Stomach smooth muscle (tissue), 2 donors: ENCODE data around the gene MINK1.
A peak's percentile ranks its signal among the peaks of the same experiment; 100 is the strongest.

Experiments used
- H3K27ac ChIP-seq: one replicate; pipeline ENCODE4 v1.7.0; 2013; ENCODE audit warnings: mild to moderate bottlenecking, low read length, inconsistent platforms
- H3K27me3 ChIP-seq, 2 donors: one replicate each; pipeline ENCODE4 v1.7.0; 2013; ENCODE audit warnings: low read length in 2 of 2; ENCODE audit not compliant: insufficient read depth in 2 of 2, control insufficient read depth in 1 of 2
- H3K36me3 ChIP-seq, 2 donors: one replicate each; pipeline ENCODE4 v1.7.0; 2013; ENCODE audit warnings: low read length in 2 of 2; ENCODE audit not compliant: control insufficient read depth in 2 of 2, insufficient read depth in 2 of 2
- H3K4me1 ChIP-seq: one replicate; pipeline ENCODE4 v1.7.0; 2013; ENCODE audit warnings: low read length; ENCODE audit not compliant: control insufficient read depth, insufficient read depth
- H3K4me3 ChIP-seq, 2 donors: one replicate each; pipeline ENCODE4 v1.7.0; 2013; ENCODE audit warnings: low read length in 2 of 2
- H3K9ac ChIP-seq, 2 donors: one replicate each; pipeline ENCODE4 v1.7.0; 2013; ENCODE audit warnings: low read length in 2 of 2, mild to moderate bottlenecking in 1 of 2
- H3K9me3 ChIP-seq, 2 donors: one replicate each; pipeline ENCODE4 v1.7.0; 2013; ENCODE audit warnings: low read length in 2 of 2; ENCODE audit not compliant: control insufficient read depth in 2 of 2
- donor health status: healthy.
- donor health status: Pancreatic carcinoma.

MINK1 gene

DNA sequence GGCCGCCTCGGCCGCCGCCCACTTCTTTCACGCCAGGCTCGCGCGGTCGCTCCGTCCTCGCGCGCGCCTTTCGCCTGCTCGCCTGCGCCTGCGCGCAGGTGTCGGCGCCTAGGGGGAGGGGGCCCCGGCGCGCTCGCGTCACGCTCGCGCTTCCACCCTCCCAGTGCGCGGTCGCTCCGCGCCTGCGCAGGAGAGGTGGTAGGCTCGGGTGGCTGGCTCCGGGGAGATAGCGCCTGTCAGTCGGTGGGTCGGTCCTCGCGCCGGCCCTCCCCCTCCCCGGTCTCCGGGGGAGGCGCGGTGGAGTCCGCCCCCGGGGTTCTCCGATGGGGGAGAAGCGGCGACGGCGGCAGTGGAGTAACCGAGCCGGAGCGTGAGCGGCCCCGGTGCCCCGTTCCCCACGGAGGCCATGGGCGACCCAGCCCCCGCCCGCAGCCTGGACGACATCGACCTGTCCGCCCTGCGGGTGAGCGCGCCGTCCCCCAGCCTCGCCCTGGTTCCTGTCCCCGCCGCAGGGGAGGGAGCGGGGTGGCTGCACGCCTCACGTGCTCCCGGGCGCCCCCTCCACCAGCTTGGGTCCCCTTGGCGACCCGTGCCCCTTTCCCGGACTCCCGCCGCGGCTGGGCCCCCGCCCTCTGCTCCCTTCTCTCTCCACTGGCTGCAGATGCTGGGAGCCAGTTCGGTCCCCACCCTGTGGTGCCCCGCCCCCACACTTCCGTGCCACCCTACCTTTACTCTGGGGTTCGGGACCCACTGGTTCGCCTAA, at the start of gene MINK1:
Gene MINK1 (plus strand): TSS at position 163 of the 763 bp plus-strand sequence. CDS start 244 bp downstream, at position 407.
- Histone ChIP-seq H3K4me1 (peaks cover 19% of the 10 kb centered on the region), H3K27ac (peak within 1 kb of the TSS; percentile 62)

DNA sequence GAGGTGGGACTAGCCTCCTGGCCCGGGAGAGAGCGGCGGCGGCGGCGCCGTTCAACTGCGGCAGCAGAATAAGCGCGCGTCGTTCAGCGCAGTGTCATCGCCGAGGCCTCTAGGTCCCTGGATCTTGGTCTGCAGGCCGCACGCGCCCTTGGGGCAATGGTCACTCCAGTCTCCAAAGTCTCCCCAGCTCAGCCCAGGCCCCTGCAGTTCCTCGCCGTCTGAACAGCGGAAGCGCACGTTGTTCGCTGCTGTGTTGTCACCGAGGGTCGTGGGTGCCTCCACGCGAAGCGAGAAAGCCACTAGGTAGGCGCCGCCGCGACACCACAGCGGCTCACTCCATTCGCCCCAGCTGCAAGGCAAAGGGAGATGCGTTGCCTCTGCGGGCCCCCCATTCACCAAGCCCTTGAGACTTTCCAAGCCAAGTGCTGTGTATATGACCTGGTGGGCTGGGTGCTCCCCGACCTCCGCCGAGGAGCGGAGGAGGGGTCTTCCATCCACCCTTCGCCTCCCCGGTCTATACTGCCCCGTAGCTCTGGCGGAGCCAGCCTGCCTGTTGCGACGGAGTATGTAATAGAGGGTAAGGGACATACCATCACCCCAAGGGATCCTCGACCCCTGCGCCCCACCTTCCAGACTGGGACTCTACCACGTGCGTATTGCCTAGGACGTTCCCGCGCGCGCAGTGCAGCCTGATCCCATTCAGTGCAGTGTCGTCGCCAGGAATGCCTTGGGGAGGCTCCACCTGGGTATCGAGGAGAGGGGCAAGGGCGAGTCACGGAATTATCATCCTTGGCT, 47.6 kb upstream of the MINK1 start:
- Histone ChIP-seq H3K4me1 (peaks cover 32% of the 10 kb centered on the region), H3K27ac (no peak overlapping the region), H3K36me3 (no peaks in the 10 kb centered on the region), H3K9ac (peak overlapping the region; percentile 21 to 24), H3K9me3 (no peaks in the 10 kb centered on the region), H3K4me3 (peak overlapping the region; percentile 68 to 75), H3K27me3 (peaks cover 20 to 25% of the 10 kb centered on the region in 2 donors)

More for the DNA sequence above, at the start of gene MINK1:
- no peaks in the 10 kb centered on the region for H3K36me3 ChIP-seq
- H3K9me3 ChIP-seq, result no peaks in the 10 kb centered on the region
- H3K27me3 ChIP-seq, result no peaks in the 10 kb centered on the region
- peak within 1 kb of the TSS; percentile 81 to 82 for H3K4me3 ChIP-seq
- peak within 1 kb of the TSS; percentile 68 to 80 for H3K9ac ChIP-seq

- Histone ChIP-seq H3K36me3 (no peaks in the 10 kb centered on the region), H3K4me1 (peaks cover 35% of the 10 kb centered on the region), H3K9me3 (no peaks in the 10 kb centered on the region), H3K4me3 (peak within 1 kb of the TSS; percentile 68 to 75), H3K27me3 (peaks cover 17 to 22% of the 10 kb centered on the region in 2 donors), H3K9ac (peak within 1 kb of the TSS; percentile 24 to 36), H3K27ac (no peak within 1 kb of the TSS)
These were observed 47.0 kb upstream of the MINK1 start, which contains the start of gene VMO1 for GRCh38 chr17:4786106-4786511. Gene VMO1 (minus strand): TSS chr17:4786364. CDS start chr17:4786352, 12 bp downstream.

DNA sequence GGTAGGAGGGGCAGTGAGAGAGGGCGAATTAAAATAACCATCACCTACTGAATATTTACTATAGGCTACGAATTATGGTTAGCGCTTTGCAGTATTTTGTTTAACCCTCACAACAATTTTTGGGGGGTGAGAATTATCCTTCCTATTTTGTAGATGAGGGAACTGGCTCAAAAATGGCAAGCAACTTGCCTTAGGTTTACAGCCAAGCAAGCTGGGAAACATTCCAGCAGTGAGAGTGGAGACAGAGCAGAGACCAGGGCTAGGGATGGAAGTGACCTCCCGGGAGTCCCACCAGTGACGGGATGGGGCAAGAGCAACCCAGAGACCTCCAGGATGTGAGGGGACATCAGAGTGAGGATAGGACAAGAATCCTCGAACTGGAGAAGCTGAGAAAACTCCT, 46.6 kb upstream of the MINK1 start:
- Histone ChIP-seq H3K27me3 (peaks cover 17 to 22% of the 10 kb centered on the region in 2 donors), H3K9ac (peak overlapping the region; percentile 18 to 36), H3K4me1 (peaks cover 35% of the 10 kb centered on the region), H3K9me3 (no peaks in the 10 kb centered on the region), H3K4me3 (peak overlapping the region; percentile 68 to 75), H3K27ac (no peak overlapping the region), H3K36me3 (no peaks in the 10 kb centered on the region)

GRCh38 chr17:4788159-4788806, 44.9 kb upstream of the MINK1 start:
- Histone ChIP-seq H3K4me1 (peaks cover 35% of the 10 kb centered on the region), H3K36me3 (no peaks in the 10 kb centered on the region), H3K9ac (peak overlapping the region in 1 of 2 donors; percentile 21), H3K27me3 (peaks cover 10 to 13% of the 10 kb centered on the region in 2 donors), H3K9me3 (no peaks in the 10 kb centered on the region), H3K4me3 (peak overlapping the region in 1 of 2 donors; percentile 86), H3K27ac (no peak overlapping the region)

- Histone ChIP-seq H3K27me3 (peaks cover 7 to 10% of the 10 kb centered on the region in 2 donors), H3K27ac (peak within 1 kb of the TSS; percentile 84), H3K9ac (peak within 1 kb of the TSS; percentile 85 to 87), H3K4me3 (peak within 1 kb of the TSS; percentile 77 to 86), H3K9me3 (no peaks in the 10 kb centered on the region), H3K36me3 (no peaks in the 10 kb centered on the region), H3K4me1 (peaks cover 35% of the 10 kb centered on the region)
These were observed 44.1 kb upstream of the MINK1 start, which contains the start of gene GLTPD2 for GRCh38 chr17:4788807-4789700. Gene GLTPD2 (plus strand): TSS chr17:4788964. CDS start chr17:4789012, 48 bp downstream.

DNA sequence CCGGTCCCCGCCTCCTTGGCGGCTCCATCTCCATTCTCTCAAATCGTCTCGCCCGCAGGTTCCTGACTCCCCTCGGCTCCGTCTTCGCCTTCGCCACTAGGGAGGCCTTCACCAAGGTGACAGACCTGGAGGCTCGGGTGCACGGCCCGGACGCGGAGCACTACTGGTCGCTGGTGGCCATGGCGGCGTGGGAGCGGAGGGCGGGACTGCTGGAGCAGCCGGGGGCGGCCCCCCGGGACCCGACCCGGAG, 43.5 kb upstream of the MINK1 start:
- peak overlapping the region; percentile 85 to 87 for H3K9ac ChIP-seq
- H3K27me3 ChIP-seq, result peaks cover 5 to 7% of the 10 kb centered on the region in 2 donors
- peak overlapping the region; percentile 77 to 86 for H3K4me3 ChIP-seq
- H3K9me3 ChIP-seq, result no peaks in the 10 kb centered on the region
- peak overlapping the region; percentile 84 for H3K27ac ChIP-seq
- H3K36me3 ChIP-seq, result no peaks in the 10 kb centered on the region
- peaks cover 35% of the 10 kb centered on the region for H3K4me1 ChIP-seq

DNA sequence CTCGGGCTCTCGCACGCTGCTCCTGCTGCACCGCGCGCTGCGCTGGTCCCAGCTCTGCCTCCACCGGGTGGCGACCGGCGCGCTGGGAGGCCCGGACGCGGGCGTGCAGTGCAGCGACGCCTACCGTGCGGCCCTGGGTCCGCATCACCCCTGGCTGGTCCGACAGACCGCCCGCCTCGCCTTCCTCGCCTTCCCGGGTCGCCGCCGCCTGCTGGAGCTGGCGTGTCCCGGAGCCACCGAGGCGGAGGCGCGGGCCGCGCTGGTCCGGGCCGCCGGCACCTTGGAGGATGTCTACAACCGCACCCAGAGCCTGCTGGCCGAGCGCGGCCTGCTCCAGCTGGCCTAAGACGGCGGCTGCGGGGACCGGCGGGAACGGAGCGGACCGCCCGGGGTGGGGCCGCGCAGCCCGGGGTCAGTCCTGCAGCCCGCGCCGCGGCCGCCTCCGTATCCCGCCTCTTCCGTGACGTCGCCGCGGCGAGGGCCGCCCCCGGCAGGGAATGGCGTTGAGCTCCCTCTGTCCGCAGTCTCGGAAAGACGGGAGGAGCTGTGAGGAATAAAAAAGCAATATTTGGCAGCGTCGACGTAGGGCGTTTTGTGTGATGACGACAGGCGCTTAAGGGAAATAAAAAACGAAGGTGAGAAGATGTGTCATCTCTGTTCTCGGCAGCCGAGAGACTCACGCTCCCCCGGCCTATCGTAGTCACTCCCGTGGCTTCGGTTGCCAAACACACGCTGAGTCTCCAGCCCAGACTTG, 43.0 kb upstream of the MINK1 start:
- Histone ChIP-seq H3K27ac (peak overlapping the region; percentile 84), H3K9me3 (no peaks in the 10 kb centered on the region), H3K9ac (peak overlapping the region; percentile 85 to 87)

GRCh38 chr17:4790705-4791088, 42.4 kb upstream of the MINK1 start:
- peak overlapping the region; percentile 77 to 86 for H3K4me3 ChIP-seq
- peak overlapping the region; percentile 84 for H3K27ac ChIP-seq
- H3K36me3 ChIP-seq, result no peaks in the 10 kb centered on the region
- no peaks in the 10 kb centered on the region for H3K9me3 ChIP-seq
- H3K4me1 ChIP-seq, result peaks cover 28% of the 10 kb centered on the region
- H3K27me3 ChIP-seq, result peaks cover 1 to 2% of the 10 kb centered on the region in 2 donors
- peak overlapping the region; percentile 85 to 87 for H3K9ac ChIP-seq

More for the DNA sequence above, 43.0 kb upstream of the MINK1 start:
- Histone ChIP-seq H3K36me3 (no peaks in the 10 kb centered on the region), H3K4me1 (peaks cover 34% of the 10 kb centered on the region), H3K27me3 (peaks cover 3 to 7% of the 10 kb centered on the region in 2 donors), H3K4me3 (peak overlapping the region; percentile 77 to 86)
